Measurements from ENCODE around the gene INAVA.

Gene INAVA

GRCh38 chr1:200894712-200895442, at the start of gene INAVA:
Gene INAVA (plus strand): TSS chr1:200894900. CDS start chr1:200898401, 3,501 bp downstream.
- no peak for DNase-seq (ENCODE audit: low spot score)

- no peak for DNase-seq (ENCODE audit: low spot score)
These were observed 49.3 kb upstream of the INAVA start for GRCh38 chr1:200845360-200845759.

- DNase-seq (ENCODE audit: low spot score), result no peak
These were observed 48.3 kb upstream of the INAVA start for GRCh38 chr1:200846398-200846797.

GRCh38 chr1:200849430-200849829, 45.3 kb upstream of the INAVA start:
- no peak for DNase-seq (ENCODE audit: low spot score)

GRCh38 chr1:200850554-200850953, 44.1 kb upstream of the INAVA start:
- no peak for DNase-seq (ENCODE audit: low spot score)

GRCh38 chr1:200856716-200857357, 37.9 kb upstream of the INAVA start:
- no peak for DNase-seq (ENCODE audit: low spot score)

- DNase-seq (ENCODE audit: low spot score), result no peak
These were observed 36.9 kb upstream of the INAVA start for GRCh38 chr1:200857804-200858203.

GRCh38 chr1:200861937-200862647, 32.6 kb upstream of the INAVA start:
- DNase-seq (ENCODE audit: low spot score), result no peak

GRCh38 chr1:200862713-200863415, 31.8 kb upstream of the INAVA start:
- no peak for DNase-seq (ENCODE audit: low spot score)

- DNase-seq (ENCODE audit: low spot score), result no peak
These were observed 28.6 kb upstream of the INAVA start for GRCh38 chr1:200866116-200866515.

- no peak for DNase-seq (ENCODE audit: low spot score)
These were observed 28.2 kb upstream of the INAVA start for GRCh38 chr1:200866521-200866920.

- DNase-seq (ENCODE audit: low spot score), result no peak
These were observed 27.5 kb upstream of the INAVA start for GRCh38 chr1:200867018-200867811.

- no peak for DNase-seq (ENCODE audit: low spot score)
These were observed 25.3 kb upstream of the INAVA start for GRCh38 chr1:200869376-200869752.

GRCh38 chr1:200869753-200870391, 24.8 kb upstream of the INAVA start:
- DNase-seq (ENCODE audit: low spot score), result no peak

- no peak for DNase-seq (ENCODE audit: low spot score)
These were observed 22.1 kb upstream of the INAVA start, which contains the start of gene GPR25 for GRCh38 chr1:200872446-200873115. Gene GPR25 (plus strand): TSS chr1:200872981. CDS start chr1:200873038, 57 bp downstream.

GRCh38 chr1:200873116-200873670, 21.5 kb upstream of the INAVA start:
- no peak for DNase-seq (ENCODE audit: low spot score)

GRCh38 chr1:200873671-200874397, 20.9 kb upstream of the INAVA start:
- peak; percentile 38 for DNase-seq (ENCODE audit: low spot score)

- DNase-seq (ENCODE audit: low spot score), result no peak
These were observed 20.0 kb upstream of the INAVA start for GRCh38 chr1:200874694-200875093.

- no peak for DNase-seq (ENCODE audit: low spot score)
These were observed 19.3 kb upstream of the INAVA start for GRCh38 chr1:200875416-200875815.

Data from GM03348 (cell line).